Bronchial epithelial cell (primary cell): Measurements from ENCODE around the gene MARCHF3. TPM values are rescaled to one million over a fixed set of nuclear protein-coding genes. Genes with fewer than 3 reads are reported as not detected.
A peak's percentile ranks its signal among the peaks of the same experiment; 100 is the strongest.
"Not testable (repeated sequence)": the region's sequence is repeated elsewhere in the genome, so short reads cannot be mapped to it uniquely, and the experiment has no call there.

ENCODE experiments used
- DNase-seq: peaks from one replicate; pipeline ENCODE4 v3.0.0-alpha.2; 2010; ENCODE audit warnings: low read depth
- FAIRE-seq: peaks from 2 replicates; lab custom pipeline; 2011; peaks lifted over from hg19 to GRCh38; lab: Jason Lieb, UNC
- H3K27me3 ChIP-seq: 2 replicates; pipeline ENCODE4 v1.5.1; 2011; ENCODE audit warnings: low read length; ENCODE audit not compliant: control insufficient read depth, insufficient read depth
- H3K36me3 ChIP-seq: 2 replicates; pipeline ENCODE4 v1.5.1; 2011; ENCODE audit warnings: low read length; ENCODE audit not compliant: control insufficient read depth, insufficient read depth
- H3K4me3 ChIP-seq: 2 replicates; pipeline ENCODE4 v1.5.1; 2011; ENCODE audit warnings: mild to moderate bottlenecking, low read depth, low read length, control low read depth
- total RNA-seq: library from RNA; depleted of rRNA; stranded (reverse); fragments of >200 nt; gene quantifications from 2 replicates; pipeline ENCODE4 v1.2.1, GENCODE V29; 2014
- TF ChIP-seq, protein P1 (sequence below): IDR thresholded peaks from 2 replicates; pipeline ENCODE4 v1.5.1; 2011; ENCODE audit warnings: mild to moderate bottlenecking, moderate library complexity, low read length, control low read depth, inconsistent platforms; ENCODE audit not compliant: insufficient read depth, severe bottlenecking

Gene MARCHF3
- total RNA-seq, 1 donor from 2014 or later = 1.6 TPM

- TF ChIP-seq, protein P1, sequence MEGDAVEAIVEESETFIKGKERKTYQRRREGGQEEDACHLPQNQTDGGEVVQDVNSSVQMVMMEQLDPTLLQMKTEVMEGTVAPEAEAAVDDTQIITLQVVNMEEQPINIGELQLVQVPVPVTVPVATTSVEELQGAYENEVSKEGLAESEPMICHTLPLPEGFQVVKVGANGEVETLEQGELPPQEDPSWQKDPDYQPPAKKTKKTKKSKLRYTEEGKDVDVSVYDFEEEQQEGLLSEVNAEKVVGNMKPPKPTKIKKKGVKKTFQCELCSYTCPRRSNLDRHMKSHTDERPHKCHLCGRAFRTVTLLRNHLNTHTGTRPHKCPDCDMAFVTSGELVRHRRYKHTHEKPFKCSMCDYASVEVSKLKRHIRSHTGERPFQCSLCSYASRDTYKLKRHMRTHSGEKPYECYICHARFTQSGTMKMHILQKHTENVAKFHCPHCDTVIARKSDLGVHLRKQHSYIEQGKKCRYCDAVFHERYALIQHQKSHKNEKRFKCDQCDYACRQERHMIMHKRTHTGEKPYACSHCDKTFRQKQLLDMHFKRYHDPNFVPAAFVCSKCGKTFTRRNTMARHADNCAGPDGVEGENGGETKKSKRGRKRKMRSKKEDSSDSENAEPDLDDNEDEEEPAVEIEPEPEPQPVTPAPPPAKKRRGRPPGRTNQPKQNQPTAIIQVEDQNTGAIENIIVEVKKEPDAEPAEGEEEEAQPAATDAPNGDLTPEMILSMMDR = no peak
- Histone ChIP-seq H3K27me3 (no peaks in the 10 kb centered on the region), H3K36me3 (no peaks in the 10 kb centered on the region), H3K4me3 (no peak overlapping the region)
- DNase-seq (no peak), FAIRE-seq (no peak)
These were observed 76.7 kb downstream of the MARCHF3 start for GRCh38 chr5:126953640-126954039.

GRCh38 chr5:126949475-126949874 lies 80.9 kb downstream of the MARCHF3 start:
- DNase-seq (no peak), FAIRE-seq (peak; percentile 80)
- TF ChIP-seq, protein P1 = no peak
- no peak overlapping the region for H3K4me3 ChIP-seq
- no peaks in the 10 kb centered on the region for H3K36me3 ChIP-seq
- peaks cover 1% of the 10 kb centered on the region for H3K27me3 ChIP-seq

GRCh38 chr5:126948453-126948852 lies 81.9 kb downstream of the MARCHF3 start:
- peaks cover 1% of the 10 kb centered on the region for H3K27me3 ChIP-seq
- no peaks in the 10 kb centered on the region for H3K36me3 ChIP-seq
- FAIRE-seq (no peak), DNase-seq (no peak)
- H3K4me3 ChIP-seq = no peak overlapping the region
- TF ChIP-seq, protein P1 = no peak

- no peak for DNase-seq
- no peak overlapping the region for H3K4me3 ChIP-seq
- peaks cover 1% of the 10 kb centered on the region for H3K27me3 ChIP-seq
- TF ChIP-seq, protein P1 = no peak
- no peak for FAIRE-seq
- no peaks in the 10 kb centered on the region for H3K36me3 ChIP-seq
These were observed 82.4 kb downstream of the MARCHF3 start for GRCh38 chr5:126948011-126948355.

DNA sequence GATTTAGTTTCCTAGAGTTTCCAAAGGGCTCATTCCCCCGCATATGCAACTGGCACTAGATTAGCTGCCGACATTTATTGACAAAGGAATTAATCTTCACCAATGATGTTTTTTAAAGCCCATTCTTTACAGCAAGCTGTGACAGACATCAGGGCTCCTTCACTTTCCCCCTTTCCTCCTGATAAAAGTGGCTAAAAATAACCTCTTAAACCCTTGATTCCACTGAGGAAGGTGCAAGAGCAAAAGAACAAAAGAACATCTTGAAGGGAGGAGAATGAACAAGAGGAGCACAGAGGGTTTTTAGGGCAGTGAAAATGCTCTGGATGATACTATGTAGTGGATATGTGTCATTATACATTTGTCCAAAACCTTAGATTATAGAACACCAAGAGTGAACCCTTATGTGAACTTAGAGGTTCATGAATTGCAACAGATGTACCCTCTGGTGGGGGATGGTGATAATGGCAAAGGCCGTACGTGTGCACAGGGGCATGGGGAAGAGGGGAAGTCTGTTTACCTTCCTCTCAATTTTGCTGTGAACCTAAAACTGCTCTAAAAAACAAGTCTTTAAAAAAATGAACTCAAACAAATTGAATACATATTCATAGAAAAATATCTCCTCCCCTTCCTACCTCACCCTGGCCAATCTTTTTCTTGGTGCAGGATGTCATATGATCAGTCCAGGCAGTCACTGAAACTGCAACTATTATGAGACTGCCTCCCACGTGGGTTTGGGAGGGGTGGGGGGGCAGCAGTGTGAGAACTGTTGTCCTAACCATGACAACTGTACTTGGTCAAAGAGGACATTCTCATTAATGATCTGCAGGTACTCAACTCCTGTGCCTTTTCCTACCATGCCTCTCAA lies 83.0 kb downstream of the MARCHF3 start:
- no peak for FAIRE-seq
- no peak for DNase-seq
- TF ChIP-seq, protein P1 = no peak
- Histone ChIP-seq H3K27me3 (peaks cover 1% of the 10 kb centered on the region), H3K4me3 (no peak overlapping the region), H3K36me3 (no peaks in the 10 kb centered on the region)

DNA sequence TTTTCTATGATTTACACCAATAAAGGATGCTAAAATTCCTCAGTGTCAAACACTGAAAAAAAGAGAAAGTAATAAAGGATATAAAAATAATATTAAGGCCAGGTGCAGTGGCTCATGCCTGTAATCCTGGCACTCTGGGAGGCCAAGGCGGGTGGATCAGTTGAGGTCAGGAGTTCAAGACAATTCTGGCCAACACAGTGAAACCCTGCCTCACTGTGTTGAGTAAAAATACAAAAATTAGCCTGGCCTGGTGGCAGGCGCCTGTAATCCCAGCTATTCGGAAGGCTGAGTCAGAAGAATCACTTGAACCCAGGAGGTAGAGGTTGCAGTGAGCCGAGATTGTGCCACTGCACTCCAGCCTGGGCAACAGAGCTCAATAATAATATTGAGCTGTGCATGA lies 87.5 kb downstream of the MARCHF3 start:
- H3K27me3 ChIP-seq, FAIRE-seq, H3K36me3 ChIP-seq, H3K4me3 ChIP-seq, DNase-seq: not testable (repeated sequence)
